RPMI8226 (cell line): ENCODE results near the gene EVC.
"Not testable (repeated sequence)": the region's sequence is repeated elsewhere in the genome, so short reads cannot be mapped to it uniquely, and the experiment has no call there.

Experiments
- DNase-seq: peaks from one replicate; pipeline ENCODE4 v3.0.0-alpha.2; 2015

The EVC gene

GRCh38 chr4:5854929-5855328, 143.9 kb downstream of the EVC start:
- no peak for DNase-seq

- not testable (repeated sequence) for DNase-seq
Observed at GRCh38 chr4:5856362-5856761, 145.4 kb downstream of the EVC start.

- no peak for DNase-seq
Observed at GRCh38 chr4:5857199-5857598, 146.2 kb downstream of the EVC start.

- no peak for DNase-seq
Observed at GRCh38 chr4:5858020-5858769, 147.2 kb downstream of the EVC start.

GRCh38 chr4:5863461-5864113, 152.6 kb downstream of the EVC start:
- peak; percentile 46 for DNase-seq
